GM18508 (cell line): Measurements from ENCODE around the gene CCSAP.
"Not testable (repeated sequence)": the region's sequence is repeated elsewhere in the genome, so short reads cannot be mapped to it uniquely, and the experiment has no call there.

Experiments used
- ATAC-seq: cut with Tn5 transposase; IDR thresholded peaks from one replicate; pipeline ENCODE4 v1.9.1; 2021; ENCODE audit warnings: moderate number of reproducible peaks; ENCODE audit not compliant: insufficient read depth, unreplicated experiment

Gene CCSAP

GRCh38 chr1:229293528-229294204 lies 49.2 kb downstream of the CCSAP start:
- no peak for ATAC-seq

DNA sequence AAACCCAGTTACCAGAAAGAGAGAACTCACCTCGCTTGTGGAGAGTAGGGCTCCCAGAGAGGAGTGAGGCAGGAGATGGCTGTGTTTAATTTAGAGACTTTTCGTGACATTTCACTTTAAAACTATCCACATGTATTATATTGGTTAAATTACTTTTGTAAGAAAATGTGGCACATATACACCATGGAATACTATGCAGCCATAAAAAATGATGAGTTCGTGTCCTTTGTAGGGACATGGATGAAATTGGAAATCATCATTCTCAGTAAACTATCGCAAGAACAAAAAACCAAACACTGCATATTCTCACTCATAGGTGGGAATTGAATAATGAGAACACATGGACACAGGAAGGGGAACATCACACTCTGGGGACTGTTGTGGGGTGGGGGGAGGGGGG lies 51.2 kb downstream of the CCSAP start:
- ATAC-seq = not testable (repeated sequence)

GRCh38 chr1:229288516-229288915 lies 54.3 kb downstream of the CCSAP start:
- ATAC-seq = no peak

DNA sequence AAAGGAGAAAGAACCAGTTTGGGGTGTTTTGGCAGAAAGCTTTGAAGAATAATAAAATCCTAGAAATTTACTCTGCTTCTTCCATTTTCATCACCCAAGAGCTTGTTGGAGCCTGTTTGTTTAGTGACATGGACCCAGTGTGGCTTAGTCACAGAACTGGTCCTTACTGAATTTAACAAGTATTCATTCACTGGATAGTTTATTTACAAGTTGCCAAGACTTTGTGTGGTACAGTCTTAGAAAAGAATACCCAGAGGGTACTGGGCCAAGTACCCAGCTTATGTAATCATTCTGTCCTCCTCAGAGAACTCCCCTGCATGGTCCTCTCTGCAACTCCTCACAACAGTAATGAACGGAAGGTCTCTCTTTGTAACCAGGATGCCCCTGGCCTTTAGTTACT lies 55.6 kb downstream of the CCSAP start:
- no peak for ATAC-seq

DNA sequence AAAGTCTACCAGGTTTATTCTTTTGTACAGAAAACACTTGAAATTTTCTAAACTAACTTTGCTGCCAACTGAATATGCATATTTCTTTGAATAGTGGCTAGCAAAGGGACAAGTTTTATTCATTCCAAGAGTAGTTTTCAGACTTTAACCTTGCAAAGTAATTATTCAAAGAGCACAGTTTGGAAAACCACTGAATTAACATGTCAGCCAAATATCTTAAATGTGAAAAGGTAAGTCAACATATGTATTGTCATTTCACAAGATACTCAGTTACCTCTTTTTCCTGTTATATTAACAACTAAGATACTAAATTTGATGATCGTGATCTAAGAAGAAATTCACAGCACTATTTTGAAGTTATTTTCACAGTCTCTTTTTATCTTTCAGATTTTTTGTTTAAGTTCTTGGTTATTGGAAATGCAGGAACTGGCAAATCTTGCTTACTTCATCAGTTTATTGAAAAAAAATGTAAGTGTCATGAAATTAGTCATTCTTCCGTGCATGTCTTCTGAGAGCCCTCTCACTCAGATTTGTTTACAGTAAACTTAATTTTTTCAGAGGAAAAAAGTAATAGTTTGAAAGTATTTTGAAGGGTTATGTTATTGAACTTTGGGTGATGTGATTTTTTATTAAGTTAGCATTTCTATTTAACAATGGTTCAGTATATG lies 56.6 kb downstream of the CCSAP start:
- ATAC-seq = no peak

- no peak for ATAC-seq
Observed at GRCh38 chr1:229285440-229285839, 57.4 kb downstream of the CCSAP start.

DNA sequence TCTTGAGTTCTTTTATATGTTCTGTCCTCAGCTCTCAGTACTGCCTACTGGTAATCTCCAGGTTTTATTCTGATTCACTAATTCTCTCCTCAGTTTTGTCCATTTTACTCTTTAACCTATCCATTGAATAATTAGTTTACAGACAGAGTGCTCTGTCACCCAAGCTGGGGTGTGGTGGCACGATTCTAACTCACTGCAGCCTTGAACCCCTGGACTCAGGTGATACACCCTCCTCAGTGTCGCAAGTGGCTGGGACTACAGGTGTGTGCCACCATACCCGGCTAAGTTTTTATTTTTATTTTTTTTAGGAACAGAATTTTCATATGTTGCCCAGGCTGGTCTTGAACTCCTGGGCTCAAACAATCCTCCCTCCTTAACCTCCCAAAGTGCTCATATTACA lies 58.0 kb downstream of the CCSAP start:
- no peak for ATAC-seq

- no peak for ATAC-seq
Observed at GRCh38 chr1:229283183-229283611, 59.6 kb downstream of the CCSAP start.

- ATAC-seq = no peak
Observed at GRCh38 chr1:229282295-229282823, 60.5 kb downstream of the CCSAP start.

DNA sequence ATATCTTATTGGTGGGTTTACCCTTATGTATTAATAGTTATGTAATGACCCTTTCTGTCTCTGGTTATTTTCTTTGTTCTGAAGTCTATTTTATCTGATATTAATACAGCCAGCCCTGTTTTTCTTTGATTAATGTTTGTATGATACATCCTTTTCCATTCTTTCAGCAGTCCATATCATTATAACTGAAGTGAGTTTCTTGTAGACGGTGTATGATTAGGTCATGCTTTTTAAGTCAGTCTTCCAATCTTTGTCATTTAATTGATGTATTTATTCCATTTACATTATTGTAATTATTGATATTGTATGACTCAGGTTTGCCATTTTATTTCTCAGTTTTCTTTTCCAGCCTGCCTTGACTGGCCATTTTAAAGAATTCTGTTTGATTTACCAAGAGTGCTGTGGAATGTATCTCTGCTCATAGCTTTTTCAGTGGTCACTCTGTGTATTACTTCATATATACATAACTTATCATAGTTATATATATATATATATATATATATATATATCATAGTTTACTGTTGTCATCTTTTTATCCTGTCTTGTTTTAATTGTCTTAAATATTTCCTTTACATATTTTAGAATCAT lies 61.4 kb downstream of the CCSAP start:
- no peak for ATAC-seq

DNA sequence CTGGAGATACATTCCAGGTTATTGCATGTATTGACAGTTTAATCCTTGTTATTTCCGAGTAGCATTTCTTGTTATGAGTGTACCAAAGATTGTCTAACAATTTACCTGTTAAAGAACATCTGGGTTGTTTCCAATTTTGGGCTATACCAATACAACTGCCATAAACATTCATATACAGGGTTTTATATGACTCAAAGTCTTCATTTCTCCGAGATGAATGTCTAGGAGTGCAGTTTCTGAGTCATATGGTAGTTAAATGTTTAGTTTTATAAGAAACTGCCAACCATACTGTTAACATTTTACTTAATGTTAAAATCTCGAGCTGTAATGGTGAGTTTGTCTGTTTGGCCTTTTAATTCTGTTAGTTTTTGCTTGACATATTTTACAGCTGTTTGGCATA lies 61.9 kb downstream of the CCSAP start:
- ATAC-seq = no peak

DNA sequence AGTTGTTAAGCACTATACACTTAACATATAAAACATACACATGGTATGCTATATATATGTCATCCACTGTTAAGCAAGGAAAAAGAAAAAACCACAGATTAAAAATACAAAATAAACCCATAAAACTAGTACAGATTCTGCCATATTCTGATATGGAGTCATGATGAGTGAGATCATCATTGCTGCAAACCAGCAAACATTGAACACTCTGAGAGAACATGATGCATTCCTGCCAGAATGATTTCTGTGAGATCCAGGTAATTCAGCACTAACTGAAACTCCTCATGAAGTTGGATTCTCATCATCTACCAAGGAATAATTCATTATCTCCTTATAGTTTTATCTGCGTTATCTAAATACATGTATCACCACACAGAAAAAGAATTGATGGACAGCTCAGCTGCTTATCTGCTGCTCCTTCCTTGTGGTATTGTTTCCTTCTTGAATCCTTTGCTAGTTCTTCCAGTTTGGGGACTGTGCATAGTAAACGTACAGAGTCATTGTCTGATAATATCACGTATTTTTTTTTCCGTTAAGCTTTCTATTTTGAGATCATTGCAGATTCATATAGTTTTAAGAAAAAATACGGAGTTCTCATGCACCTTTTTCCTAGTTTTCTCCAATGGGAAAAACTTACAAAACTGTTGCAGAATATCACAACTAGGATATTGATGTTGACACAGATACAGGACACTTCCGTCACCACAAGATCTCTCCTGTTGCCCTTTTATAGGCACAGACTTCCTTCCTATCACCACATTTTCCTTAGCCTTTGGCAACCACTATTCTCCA lies 62.6 kb downstream of the CCSAP start:
- no peak for ATAC-seq

DNA sequence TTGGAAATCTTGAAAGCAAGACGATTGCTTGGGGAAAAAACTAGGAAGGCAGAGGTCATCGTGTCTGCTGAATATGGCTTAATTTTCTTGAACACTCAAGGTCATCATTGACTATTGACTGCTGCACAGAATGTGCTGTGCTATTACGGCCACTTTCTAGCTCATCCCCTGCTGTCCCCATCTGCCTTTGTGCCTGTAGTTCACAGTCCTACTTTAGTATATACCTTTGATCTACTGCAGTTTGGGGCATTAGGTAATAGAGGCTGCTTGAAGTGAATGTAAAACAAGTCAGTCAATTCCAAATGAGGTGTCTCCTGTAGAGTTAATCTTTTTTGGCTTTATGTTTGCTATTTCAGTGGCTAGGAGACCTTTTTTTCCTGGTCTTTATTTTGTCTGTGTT lies 63.6 kb downstream of the CCSAP start:
- ATAC-seq = no peak

GRCh38 chr1:229278120-229278741 lies 64.6 kb downstream of the CCSAP start:
- ATAC-seq = no peak

DNA sequence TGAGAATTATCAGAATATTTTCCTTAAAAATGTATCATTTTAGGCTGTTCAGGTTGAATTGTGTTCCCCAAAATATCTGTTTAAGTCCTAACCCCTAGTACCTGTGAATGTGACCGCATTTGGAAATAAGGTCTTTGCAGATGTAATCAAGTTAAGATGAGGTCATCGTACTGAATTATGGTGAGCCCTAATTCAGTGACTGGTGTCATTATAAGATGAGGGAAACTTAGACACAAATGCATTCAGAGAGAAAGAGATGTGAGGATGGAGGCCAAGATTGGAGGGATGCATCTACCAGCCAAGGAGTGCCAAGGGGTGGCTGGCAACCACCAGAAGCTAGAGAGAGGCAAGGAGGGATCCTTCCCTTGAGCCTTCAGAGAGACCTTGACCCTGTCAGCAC lies 67.8 kb downstream of the CCSAP start:
- no peak for ATAC-seq

- ATAC-seq = no peak
Observed at GRCh38 chr1:229273507-229274232, 69.2 kb downstream of the CCSAP start.

DNA sequence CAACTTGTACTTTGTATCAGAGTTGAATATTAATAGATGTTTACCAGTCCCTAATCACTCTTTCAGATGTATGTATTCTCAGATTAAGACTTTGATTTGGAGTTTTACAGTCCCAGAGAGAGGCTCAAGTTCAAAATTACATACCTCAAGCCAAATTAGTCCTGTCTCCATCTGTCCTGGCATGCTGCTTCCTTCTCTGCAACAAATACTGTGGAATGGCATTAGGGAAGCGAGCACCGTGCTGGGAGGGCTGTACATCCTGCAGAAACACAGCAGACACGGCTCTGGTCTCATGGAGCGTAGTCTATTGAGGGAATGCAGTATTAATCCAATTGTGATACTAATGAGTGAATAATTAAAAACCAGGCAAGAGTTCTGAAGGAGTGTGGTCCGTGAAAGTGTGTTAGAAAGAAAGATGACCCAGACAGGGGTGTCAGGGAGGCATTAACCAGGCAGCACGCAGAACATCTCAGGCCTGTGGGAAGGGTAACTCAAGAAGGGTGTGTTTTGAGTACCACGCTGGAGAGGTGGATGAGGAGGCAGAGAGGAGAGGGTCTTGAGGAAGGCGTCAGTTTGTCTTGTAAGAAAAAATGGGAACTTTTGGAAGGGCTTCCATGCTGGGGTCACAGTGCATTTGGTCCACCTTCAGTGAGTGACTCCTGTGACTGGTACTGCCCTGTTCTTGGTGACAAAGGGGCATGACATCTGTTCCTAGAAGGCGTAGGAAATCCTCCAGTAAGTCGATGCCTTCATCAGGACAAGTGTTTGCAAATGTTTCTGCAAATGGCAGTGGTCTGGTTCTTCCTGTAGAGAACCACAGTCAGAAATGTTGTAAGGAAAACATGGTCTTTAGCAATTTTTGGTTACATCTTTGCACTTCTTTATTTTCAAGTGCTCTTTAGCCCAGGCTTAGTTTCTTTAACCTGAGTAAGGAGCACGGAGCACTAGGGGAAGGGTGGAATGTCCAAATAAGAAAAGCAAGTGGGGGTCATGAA lies 70.4 kb downstream of the CCSAP start:
- no peak for ATAC-seq

DNA sequence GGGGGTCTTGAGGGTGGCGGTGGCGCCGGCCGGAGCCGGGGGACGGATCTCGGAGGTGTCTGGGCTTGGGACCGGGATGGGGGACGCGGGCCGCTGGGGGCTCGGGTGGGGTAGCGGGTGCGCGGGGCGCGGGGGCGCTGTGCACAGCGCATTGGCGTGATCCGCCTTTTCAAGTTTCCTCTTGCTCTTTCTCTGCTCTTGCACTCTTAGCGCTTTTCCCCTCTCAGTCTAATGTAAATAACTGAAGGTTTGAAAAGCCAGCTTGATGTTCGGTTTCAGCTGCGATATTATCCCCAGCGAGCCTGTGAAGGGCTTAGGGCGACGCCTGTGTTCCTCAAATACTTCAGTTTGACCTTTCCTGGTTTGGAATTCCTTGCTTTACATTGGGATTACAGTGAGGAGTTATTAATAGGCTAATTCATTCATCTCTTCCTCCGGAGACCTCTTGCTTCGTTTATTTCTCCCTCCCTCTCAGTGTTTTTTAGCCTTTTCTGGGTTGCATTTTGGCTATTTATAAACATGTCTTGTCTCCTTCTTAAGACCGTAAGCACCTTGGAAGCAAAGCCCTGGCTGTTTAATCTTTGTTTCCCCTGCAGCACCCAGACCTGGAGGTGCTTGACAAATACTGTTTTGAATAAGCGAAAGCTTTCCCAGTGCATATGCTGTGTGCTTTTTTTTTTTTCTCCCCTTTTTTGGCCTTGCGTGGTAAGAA lies 71.2 kb downstream of the CCSAP start:
- ATAC-seq = no peak
